IPS-18a (cell line): ENCODE results near the gene OR2B2.
A peak's percentile ranks its signal among the peaks of the same experiment; 100 is the strongest.

Experiments used
- H3K27ac ChIP-seq: one replicate; pipeline ENCODE4 v1.5.1; 2013; ENCODE audit warnings: low read length
- H3K27me3 ChIP-seq: one replicate; pipeline ENCODE4 v1.6.1; 2013; ENCODE audit warnings: mild to moderate bottlenecking, low read length; ENCODE audit not compliant: control insufficient read depth, insufficient read depth
- H3K36me3 ChIP-seq: one replicate; pipeline ENCODE4 v1.6.1; 2013; ENCODE audit warnings: low read depth, low read length; ENCODE audit not compliant: control insufficient read depth
- H3K4me1 ChIP-seq: one replicate; pipeline ENCODE4 v1.6.1; 2013; ENCODE audit warnings: low read depth, low read length; ENCODE audit not compliant: control insufficient read depth
- H3K4me3 ChIP-seq: one replicate; pipeline ENCODE4 v1.5.1; 2013; ENCODE audit warnings: low read length
- H3K9ac ChIP-seq: one replicate; pipeline ENCODE4 v1.6.1; 2013; ENCODE audit warnings: mild to moderate bottlenecking, low read length, moderate library complexity
- H3K9me3 ChIP-seq: one replicate; pipeline ENCODE4 v1.6.1; 2013; ENCODE audit warnings: low read depth, low read length; ENCODE audit not compliant: control insufficient read depth

The OR2B2 gene

DNA sequence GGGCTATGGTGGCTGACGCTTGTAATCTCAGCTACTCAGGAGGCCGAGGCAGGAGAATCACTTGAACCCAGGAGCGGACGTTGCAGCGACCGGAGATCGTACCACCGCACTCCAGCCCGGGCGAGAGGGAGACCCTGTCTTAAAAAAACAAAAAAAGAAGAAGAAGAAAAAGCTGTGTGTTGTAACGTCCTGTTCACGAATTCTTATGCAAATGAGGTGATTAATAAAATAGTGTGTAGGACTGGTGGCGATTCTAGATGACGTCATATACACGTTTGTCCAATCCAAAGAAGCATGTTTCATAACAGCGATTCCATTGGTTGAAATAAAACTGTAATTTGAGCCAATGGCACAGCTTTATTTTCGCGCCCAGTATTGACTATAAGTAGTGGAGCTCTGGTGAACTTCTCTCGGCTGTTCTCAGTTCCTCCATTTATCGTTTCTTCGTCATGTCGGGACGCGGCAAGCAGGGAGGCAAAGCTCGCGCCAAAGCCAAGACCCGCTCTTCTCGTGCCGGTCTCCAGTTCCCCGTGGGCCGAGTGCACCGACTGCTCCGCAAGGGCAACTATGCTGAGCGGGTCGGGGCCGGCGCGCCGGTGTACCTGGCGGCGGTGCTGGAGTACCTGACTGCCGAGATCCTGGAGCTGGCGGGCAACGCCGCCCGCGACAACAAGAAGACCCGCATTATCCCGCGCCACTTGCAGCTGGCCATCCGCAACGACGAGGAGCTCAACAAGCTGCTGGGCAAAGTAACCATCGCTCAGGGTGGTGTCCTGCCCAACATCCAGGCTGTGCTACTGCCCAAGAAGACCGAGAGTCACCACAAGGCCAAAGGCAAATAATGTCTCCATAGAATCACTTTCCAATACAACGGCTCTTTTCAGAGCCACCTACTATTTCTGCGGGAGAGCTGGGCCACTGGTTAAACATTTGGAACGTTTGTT is 47.0 kb downstream of the OR2B2 start:
- H3K4me3 ChIP-seq: peak overlapping the region; percentile 90
- H3K9ac ChIP-seq: peak overlapping the region; percentile 99
- H3K4me1 ChIP-seq: peaks cover 7% of the 10 kb centered on the region
- peak overlapping the region; percentile 84 for H3K27ac ChIP-seq
- no peaks in the 10 kb centered on the region for H3K36me3 ChIP-seq
- H3K27me3 ChIP-seq: no peaks in the 10 kb centered on the region
- no peaks in the 10 kb centered on the region for H3K9me3 ChIP-seq

DNA sequence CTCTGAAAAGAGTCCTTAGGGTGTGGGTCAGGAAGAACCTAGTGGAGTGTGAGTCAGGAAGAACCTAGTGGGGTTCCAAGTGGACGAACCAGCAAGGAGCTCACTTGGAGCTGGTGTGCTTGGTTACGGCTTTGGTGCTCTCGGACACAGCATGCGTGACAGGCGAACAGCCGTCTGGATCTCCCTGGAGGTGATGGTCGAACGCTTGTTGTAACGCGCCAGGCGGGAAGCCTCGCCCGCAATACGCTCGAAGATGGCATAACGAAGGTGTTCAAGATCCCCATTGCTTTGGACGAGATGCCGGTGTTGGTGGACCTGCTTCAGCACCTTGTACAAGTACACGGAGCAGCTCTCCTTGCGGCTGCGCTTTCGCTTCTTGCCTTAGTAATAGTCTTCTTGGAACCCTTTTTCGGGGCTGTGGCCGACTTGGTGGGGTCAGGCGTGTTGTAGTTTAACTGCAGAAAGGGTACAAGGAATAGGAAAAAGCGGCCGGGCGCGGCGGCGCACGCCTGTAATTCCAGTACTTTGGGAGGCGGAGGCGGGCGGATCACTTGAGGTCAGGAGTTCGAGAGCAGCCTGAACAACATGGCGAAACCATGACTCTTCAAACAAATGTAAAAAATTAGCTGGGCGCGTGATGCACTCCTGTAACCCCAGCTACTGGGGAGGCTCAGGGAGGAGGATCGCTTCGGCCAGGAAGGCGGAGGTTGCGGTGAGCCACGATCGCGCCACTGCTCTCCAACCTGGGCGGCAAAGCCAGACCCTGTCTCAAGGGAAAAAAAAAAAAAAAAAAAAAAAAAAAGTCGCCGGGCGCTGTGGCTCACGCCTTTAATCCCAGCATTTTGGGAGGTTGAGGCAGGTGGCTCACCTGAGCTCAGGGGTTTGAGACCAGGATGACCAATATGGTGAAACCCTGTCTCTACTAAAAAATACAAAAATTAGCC is 48.0 kb downstream of the OR2B2 start:
- no peak overlapping the region for H3K4me3 ChIP-seq
- H3K27me3 ChIP-seq: no peaks in the 10 kb centered on the region
- no peaks in the 10 kb centered on the region for H3K9me3 ChIP-seq
- peak overlapping the region; percentile 9 for H3K27ac ChIP-seq
- no peak overlapping the region for H3K9ac ChIP-seq
- H3K4me1 ChIP-seq: peaks cover 7% of the 10 kb centered on the region
- H3K36me3 ChIP-seq: no peaks in the 10 kb centered on the region

DNA sequence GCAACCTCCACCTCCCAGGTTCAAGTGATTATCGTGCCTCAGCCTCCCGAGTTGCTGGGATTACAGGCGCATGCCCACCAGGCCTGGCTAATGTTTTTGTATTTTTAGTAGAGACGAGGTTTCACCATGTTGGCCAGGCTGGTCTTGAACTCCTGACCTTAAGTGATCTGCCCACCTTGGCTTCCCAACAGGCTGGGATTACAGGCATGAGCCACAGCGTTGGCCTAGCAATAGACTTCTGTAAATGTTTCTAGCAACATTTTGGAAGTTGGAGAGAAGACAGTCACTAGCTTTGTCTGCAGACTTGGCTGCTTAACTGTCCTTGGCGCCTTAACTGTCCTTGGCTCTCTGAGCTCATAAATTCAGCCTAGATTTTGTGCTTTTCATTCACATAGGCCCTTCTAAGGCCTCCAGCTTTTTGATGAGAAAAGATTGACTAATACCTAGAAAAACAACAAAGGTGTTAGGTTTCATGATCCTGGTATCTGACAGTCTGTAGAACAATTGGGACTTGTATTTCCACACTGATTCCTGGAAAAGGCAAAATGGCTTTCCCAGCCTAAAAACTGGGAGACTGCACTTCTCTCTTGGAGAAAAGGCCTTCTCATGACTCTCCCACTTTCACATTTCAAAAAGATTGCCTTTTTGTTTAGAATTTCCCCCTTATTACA is 49.7 kb downstream of the OR2B2 start:
- Histone ChIP-seq H3K4me1 (peaks cover under 1% of the 10 kb centered on the region), H3K36me3 (no peaks in the 10 kb centered on the region), H3K27ac (peak overlapping the region; percentile 22), H3K9me3 (no peaks in the 10 kb centered on the region), H3K27me3 (no peaks in the 10 kb centered on the region), H3K9ac (no peak overlapping the region), H3K4me3 (no peak overlapping the region)

DNA sequence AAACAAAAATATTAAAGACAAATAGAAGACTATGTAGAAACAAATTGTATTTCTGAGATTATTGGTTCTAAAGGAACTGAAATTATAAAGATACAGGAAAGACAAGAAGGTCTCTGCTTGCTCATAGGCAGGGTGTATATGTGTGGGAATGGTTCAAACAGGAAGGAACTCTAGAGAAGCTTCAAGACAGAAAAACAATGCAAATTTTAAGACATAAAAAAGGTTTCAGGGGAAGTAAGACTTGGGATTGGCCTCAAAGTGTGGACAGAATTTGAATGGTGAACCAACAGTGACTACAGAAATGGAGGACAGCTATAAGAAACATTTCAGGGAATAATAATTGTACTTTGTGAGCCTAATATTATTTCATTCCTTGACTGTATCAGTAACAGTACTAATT is 50.3 kb downstream of the OR2B2 start:
- no peaks in the 10 kb centered on the region for H3K9me3 ChIP-seq
- no peaks in the 10 kb centered on the region for H3K27me3 ChIP-seq
- H3K9ac ChIP-seq: no peak overlapping the region
- H3K4me1 ChIP-seq: no peaks in the 10 kb centered on the region
- H3K27ac ChIP-seq: no peak overlapping the region
- no peaks in the 10 kb centered on the region for H3K36me3 ChIP-seq
- no peak overlapping the region for H3K4me3 ChIP-seq

DNA sequence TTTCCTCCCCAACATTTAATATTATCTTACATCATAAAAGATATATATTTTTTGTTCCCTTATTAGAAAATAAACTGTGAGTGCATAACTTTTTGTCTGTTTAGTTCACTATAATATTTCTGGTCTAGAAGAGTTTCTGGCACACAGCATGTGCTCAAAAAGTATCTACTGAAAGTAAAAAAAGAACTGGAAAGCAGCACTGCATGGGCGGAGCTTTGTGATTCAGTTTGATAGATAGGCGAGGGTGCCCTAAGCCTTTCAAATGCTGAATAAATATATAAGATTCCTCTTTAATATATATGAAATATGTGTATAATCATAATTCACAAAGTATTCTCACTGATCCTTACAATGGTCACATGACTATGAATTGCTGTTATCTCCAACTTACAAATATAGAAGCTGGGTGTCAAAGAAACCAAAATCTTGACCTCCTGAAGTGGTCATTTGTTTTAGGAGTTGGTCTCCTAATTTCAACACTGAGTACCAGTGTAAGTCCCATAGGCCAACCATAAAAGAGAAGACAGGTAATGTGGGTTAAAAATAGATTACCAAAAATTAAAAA is 50.8 kb downstream of the OR2B2 start:
- Histone ChIP-seq H3K9me3 (no peaks in the 10 kb centered on the region), H3K27me3 (no peaks in the 10 kb centered on the region), H3K36me3 (no peaks in the 10 kb centered on the region), H3K27ac (no peak overlapping the region), H3K4me3 (no peak overlapping the region), H3K9ac (no peak overlapping the region), H3K4me1 (no peaks in the 10 kb centered on the region)
